GM21423 (cell line): Measurements from ENCODE around the gene SLC24A3.

Experiments used
- ATAC-seq: cut with Tn5 transposase; IDR thresholded peaks from one replicate; pipeline ENCODE4 v1.9.1; 2021; ENCODE audit warnings: mild to moderate bottlenecking, moderate library complexity; ENCODE audit not compliant: unreplicated experiment

The SLC24A3 gene

GRCh38 chr20:19269737-19270340 lies 57.4 kb downstream of the SLC24A3 start:
- no peak for ATAC-seq

GRCh38 chr20:19271879-19272651 lies 59.6 kb downstream of the SLC24A3 start:
- ATAC-seq = no peak

GRCh38 chr20:19272976-19273654 lies 60.7 kb downstream of the SLC24A3 start:
- ATAC-seq = no peak

- no peak for ATAC-seq
Observed at GRCh38 chr20:19274001-19274400, 61.6 kb downstream of the SLC24A3 start.

GRCh38 chr20:19274412-19275015 lies 62.1 kb downstream of the SLC24A3 start:
- ATAC-seq = no peak

DNA sequence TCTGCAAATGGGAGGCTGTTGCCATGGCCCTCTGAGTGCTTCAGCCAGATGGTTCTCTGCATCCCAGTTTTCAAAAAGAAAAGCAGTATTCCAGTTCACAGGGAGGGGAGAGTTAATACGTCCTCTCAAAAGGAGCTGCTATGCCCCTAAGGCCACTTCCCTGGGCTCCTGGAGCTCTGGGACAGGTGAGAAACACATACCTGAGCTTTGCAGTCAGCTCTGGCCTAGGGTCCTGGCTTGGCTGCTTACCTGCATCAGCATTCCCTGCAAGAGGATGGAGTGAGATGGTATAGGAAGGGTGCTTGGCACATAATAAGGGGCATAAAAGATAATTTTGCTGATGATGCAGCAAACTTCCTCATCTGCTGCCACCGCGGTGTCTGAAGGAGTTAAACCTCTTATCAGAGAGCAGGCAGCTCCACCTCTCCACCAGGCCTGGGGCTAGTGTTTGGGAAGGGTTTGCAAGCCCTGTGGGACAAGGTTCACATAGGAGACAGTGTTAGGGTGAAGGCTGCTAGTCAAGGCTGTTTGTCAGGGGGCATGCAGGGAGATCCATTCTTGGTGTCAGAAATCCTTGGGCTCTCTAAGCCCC lies 62.7 kb downstream of the SLC24A3 start:
- ATAC-seq = no peak

DNA sequence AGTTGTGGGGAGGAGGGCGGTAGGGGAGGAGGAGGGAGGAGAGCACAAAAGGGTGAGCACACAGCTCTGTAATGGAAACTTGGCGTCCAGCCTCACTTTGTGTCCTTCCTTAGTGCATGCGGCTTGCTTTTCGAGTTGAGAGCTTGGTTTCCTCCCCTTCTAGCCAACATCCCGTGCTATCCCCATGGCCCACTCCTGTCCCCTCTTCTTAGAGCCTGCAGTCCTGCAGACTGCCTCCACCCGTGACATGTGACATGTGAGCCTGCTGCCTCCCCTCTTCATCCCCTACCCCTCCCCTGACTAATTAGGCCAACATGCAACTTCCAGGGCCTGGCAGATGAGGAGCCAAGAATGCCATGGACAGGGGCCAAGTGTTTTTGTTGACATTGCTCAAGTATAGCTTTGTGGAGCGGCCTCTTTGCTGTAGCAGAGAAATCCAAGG lies 63.2 kb downstream of the SLC24A3 start:
- ATAC-seq = no peak

- no peak for ATAC-seq
Observed at GRCh38 chr20:19277381-19277780, 64.9 kb downstream of the SLC24A3 start.

DNA sequence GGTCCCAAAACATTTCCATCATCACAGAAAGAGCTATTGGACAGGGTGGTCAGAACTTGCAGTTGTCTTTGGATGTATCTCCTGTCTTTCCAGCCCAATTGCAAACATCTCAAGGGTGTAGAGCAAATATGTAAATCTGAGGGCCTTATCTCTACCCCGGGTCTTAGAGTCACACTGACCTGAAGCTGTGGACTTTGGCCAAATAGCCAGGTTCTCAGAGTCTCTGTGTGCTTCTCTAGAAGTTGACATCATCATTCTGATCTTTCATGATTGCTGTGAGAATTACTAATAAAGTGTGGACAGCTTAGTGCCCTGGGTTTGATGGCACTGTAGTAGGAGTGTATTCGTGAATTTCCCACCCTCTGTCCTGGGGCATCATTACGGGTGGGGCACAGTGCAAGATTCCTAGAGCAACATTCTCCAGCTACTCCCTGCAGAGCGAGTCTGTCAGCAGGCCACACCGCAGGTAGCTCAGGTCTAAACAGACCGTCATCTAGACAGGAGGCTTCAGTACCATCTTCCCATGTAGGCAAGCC lies 71.1 kb downstream of the SLC24A3 start:
- no peak for ATAC-seq

DNA sequence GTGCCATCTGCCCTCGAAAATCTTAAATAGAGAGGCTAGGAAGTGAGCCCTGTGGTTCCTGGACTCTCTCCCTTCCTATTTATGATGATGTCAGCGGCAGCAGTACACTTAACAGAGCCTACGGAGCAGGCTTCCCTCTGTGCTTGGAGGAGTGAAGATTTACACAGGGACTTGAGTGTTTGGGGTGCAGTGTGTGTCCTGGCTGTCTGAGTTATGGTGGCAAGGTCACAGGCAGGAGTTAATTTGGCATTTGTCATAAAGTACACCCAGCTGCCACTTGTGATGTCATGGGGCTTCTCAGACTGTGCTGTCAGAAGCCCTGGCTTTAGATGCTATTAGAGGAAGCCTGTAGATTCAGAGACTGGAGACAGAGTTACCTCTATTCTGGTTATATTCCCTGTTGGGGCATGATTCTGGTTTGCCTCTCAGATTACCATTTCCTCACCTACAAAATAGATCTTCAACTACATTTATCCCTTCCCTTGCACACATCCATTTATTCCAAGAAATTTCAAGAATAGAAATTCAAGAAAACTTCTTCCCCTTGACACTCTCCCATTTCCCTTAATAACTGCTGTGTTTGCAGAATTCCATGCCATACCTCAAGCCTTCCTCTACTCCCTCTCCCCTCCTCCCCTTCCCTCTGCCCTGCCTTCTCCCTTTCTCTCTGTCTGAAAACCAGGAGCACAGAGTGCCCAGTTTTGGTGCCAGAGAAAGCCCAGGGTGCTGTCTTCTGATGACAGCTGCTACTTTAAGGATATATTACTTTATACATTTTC lies 72.1 kb downstream of the SLC24A3 start:
- ATAC-seq = no peak

DNA sequence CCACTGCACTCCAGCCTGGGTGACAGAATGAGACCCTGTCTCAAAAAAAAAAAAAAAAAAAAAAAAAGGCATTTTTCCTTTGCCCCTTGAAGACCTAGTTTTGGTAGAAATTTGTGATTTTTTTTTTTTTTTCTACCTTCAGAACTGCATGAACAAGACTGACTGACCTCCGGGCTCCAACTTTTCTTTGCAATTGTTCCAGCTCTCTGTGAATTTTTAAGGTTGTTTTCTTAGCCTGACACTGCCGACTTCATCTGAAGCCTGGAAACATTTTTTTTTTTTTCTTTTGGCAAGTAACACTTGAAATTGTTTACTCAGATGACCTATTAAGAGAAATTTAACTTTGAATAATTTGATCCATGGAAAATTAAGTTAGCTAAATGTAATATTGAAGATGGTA lies 73.0 kb downstream of the SLC24A3 start:
- ATAC-seq = no peak

DNA sequence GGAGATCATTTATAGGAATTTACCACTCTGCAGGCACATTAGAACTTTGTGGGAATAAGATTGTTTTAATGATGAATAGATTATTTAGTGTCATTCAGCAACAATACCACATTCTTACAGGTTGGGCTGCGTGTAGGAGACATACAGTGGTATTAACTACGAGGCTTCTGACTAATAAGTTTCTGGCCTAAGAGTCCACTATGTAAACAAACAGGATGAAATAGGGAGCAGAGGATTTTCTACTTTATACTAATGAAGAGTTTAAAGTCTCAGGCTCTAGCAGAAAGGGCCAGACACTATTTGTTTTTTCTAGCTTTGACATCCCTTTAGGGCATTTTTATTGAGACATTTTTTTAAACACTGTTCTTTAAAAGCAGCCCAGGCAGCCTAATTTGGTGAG lies 75.6 kb downstream of the SLC24A3 start:
- ATAC-seq = no peak

DNA sequence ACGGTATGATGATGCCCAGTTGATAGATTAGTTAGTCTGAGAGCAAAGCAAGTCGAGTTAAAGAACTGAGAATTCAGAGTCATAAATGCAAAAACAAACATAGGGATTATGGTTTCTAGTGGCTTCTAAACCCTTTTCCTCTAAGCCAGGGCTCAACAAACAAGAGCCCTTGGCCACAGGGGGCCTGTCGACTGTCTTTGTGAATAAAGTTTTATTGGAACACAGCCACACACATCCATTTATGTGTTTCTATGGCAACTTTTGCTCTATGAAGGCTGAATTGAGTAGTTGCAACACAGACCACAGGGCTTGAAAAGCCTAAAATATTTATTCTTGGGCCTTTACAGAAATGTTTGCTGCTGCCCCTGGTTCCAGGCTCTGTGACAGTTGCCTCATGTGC lies 76.2 kb downstream of the SLC24A3 start:
- ATAC-seq = no peak

DNA sequence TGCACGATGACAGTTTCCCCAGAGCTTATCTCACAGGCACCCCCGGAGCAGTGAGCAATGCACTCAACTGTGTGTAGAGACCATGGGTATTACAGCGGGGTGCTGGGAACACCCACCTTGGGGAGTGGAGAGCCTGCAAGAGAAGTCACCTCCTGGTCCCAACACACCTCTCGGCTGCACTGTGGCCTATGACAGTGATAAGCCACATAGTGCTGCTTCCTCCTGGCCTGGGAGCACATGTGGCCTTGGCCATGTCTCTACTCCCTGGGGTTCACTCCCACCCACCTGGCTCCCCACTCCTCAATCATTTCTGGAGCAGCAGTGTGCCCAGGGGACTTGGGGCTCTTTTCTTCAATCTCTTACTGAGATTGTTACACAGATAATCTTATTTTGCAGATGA lies 77.0 kb downstream of the SLC24A3 start:
- ATAC-seq = no peak

GRCh38 chr20:19291024-19291817 lies 78.8 kb downstream of the SLC24A3 start:
- ATAC-seq = no peak

DNA sequence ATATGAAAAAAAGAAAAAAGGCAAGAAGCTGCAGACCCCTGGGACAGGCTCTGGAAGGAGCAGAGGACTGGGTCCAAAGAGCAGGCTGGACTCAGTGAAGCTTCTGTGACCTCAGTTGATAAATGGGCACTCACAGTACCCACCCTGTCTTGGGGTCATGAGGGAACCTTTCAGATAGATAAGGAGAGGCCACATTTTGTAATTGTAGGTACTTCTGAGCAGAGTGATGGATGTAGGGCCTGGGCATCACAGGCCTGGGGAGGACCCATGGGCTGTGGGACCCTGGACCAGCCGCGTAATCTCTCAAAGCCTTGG lies 79.3 kb downstream of the SLC24A3 start:
- ATAC-seq = no peak

GRCh38 chr20:19292254-19292653 lies 79.8 kb downstream of the SLC24A3 start:
- no peak for ATAC-seq

DNA sequence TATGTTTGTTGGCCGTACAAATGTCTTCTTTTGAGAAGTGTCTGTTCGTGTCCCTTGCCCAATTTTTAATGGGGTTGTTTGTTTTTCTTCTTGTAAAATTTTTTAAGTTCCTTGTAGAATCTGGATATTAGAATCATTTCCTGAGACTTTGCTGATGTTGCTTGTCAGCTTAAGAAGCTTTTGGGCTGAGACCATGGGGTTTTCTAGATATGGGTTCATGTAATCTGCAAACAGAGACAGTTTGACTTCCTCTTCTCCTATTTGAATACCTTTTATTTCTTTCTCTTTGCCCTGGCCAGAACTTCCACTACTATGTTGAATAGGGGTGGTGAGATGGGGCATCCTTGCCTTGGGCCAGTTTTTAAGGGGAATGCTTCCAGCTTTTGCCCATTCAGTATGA lies 82.6 kb downstream of the SLC24A3 start:
- ATAC-seq = no peak

DNA sequence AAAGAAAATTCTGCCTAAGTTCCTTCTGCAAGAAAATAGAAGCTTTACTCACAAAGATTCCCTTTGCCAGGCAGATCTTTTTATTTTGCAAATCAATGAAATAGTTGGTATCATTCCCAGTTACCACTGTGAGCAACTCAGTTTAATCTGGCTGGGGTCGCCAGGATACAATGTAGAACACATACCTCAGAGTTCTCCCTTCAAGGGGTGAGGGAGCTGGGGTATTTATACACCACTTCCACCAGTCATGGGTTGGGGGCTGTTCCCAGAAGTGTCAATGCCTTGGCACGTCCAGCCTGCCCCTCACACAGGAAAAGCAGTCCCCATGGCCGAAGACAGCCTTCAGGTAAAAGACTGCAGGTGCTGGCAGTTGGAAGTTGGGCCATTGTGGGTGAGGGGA lies 86.2 kb downstream of the SLC24A3 start:
- no peak for ATAC-seq

DNA sequence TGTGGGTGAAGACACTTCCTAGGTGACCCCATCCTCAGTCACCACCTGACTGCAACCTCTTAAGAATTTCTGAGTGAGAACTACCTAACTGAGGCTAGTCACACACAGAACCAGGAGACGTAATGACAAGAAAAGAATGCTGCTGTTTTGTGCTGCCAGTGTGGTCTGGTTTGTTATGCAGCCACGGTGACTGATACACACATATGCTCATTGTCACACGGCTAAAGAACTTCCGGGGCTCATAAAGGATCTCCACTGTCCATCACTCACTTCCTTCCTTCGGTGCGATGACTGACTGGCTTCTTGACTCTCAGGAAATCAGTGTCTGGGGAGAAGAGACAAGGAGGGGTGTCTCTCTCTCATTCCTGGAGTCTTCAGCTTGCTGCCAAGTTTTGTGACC lies 88.0 kb downstream of the SLC24A3 start:
- no peak for ATAC-seq
